WTC11 (cell line): ENCODE data around the gene HEYL.

Experiments
- CTCF ChIP-seq: fragments of 200-600 bp; IDR thresholded peaks from 2 replicates; pipeline ENCODE4 v1.8.0; 2022; ENCODE audit warnings: antibody characterized with exemption
- FOXK1 ChIP-seq: sonication (generic); formaldehyde crosslinking; IDR thresholded peaks from 2 replicates; pipeline ENCODE4 v1.8.0; 2022; ENCODE audit warnings: mild to moderate bottlenecking, moderate library complexity, missing genetic modification reagents
- IRF2 ChIP-seq: sonication (generic); formaldehyde crosslinking; IDR thresholded peaks from 2 replicates; pipeline ENCODE4 v1.8.0; 2022; ENCODE audit warnings: low read depth, missing genetic modification reagents, borderline replicate concordance
- JUN ChIP-seq: sonication (generic); formaldehyde crosslinking; IDR thresholded peaks from 2 replicates; pipeline ENCODE4 v1.8.0; 2023; ENCODE audit warnings: mild to moderate bottlenecking, missing genetic modification reagents
- TCF7 ChIP-seq: sonication (generic); formaldehyde crosslinking; IDR thresholded peaks from 2 replicates; pipeline ENCODE4 v1.8.0; 2022; ENCODE audit warnings: mild to moderate bottlenecking, low read depth, missing genetic modification reagents, moderate library complexity

- TF ChIP-seq CTCF (0 out of 2 replicates have a peak, but pooled peaks have one; percentile 5), FOXK1 (no peak), TCF7 (CRISPR knock-in tag) (peak; percentile 42; the same call in 1 of the 2 replicates), JUN (CRISPR knock-in tag) (no peak), IRF2 (CRISPR knock-in tag) (no peak)
Measured at GRCh38 chr1:39639305-39640130, at the start of gene HEYL.
